Stimulated activated CD4-positive, alpha-beta T cell treated with anti-CD3 and anti-CD28 coated beads, Interleukin-12 subunit alpha, Interleukin-12 subunit beta, amount 100 ng/mL, for 4 hours (primary cell): Measurements from ENCODE around the gene EPHA7.

Source experiments
- DNase-seq: peaks from one replicate; pipeline ENCODE4 v3.0.0-alpha.2; 2020

Gene EPHA7

DNA sequence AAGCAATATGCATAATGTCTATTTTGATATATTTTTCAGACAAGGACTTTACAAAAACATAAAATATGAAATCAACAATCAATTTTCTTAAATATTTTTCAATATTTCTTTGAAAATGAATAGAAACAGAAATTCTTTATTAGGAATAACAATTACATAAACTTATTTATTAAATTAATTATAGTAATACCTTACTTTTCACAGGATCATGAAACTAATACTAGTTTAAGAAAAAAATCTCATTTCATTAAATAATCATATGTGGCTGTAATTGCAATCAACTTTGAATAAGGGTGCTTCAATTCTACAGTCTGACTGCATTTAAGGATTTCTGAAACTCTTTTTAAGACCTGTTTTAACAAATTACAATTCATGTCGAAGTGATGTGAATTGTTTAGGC is 26.6 kb downstream of the EPHA7 start:
- DNase-seq = no peak

DNA sequence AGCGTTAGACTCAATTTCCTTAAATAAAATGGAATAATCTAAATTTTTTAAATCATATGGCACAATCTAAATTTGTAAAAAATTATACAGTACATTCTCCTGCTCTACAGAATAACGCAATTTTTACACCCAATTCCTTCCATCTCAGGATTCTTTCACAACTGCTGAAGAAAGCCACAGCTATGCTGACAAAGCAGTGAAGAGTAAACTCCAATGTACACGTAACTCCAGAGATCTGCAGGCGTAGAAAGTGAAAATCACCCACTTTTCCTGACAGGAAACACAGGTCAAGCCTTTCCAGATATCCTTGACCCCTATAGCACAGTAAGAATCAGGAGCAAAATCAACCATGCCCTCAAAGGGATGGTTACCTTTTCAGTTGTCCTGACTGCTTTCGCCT is 27.4 kb downstream of the EPHA7 start:
- no peak for DNase-seq

DNA sequence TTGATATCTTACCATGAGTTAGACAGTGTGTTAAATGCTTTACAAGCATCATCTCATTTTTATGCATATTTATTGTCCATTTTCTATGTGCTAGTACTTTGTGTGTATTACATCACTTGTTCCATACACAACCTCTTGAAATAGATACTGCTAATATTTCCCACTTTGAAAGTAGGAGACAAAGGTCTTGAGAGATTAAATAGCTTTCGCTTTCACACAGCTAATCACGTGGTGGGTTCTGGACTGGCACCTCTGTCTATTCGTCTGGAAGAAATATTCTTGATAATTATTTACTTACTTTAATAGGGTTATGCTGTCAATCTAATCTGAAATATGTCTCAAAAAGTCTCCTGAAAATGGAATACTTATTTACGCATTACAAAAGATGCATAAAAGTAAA is 30.2 kb downstream of the EPHA7 start:
- no peak for DNase-seq

DNA sequence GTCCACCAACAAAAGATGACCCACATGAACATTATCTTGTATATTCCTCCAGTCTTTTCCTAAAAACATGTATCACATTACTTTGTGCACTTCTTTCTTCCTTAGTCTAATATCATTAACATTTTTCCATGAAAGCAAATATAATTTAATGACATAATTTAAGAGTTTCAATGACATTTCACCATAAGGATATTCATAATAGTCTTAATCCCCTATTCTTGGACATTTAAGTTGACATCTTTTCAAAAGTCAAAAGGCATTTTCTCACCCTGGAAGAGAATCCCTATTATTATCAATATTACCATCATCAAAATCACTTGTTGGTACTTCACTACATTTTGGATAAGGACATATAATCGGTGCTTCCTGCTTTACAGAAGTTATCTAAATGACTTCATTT is 31.3 kb downstream of the EPHA7 start:
- no peak for DNase-seq

DNA sequence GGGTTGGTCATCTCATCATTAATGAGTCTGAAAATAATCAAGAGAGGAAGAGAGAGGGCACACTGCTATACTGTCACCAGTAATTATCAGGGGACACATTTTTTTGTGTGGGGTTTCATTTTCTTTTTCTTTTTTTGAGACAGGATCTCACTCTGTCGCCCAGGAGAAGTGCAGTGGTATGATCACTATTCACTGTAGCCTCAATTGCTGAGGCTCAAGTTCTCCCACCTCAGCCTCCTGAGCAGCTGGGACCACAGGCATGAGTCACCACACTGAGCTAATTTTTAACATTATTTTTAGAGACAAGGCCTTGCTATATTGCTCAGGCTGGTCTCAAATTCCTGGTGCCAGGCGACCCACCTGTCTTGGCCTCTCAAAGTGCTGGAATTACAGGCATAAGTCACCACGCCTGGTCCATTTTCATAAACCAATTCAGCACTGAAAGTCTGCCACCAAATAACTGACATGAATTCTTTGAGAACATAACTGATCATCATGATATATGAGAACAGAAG is 43.3 kb downstream of the EPHA7 start:
- no peak for DNase-seq

DNA sequence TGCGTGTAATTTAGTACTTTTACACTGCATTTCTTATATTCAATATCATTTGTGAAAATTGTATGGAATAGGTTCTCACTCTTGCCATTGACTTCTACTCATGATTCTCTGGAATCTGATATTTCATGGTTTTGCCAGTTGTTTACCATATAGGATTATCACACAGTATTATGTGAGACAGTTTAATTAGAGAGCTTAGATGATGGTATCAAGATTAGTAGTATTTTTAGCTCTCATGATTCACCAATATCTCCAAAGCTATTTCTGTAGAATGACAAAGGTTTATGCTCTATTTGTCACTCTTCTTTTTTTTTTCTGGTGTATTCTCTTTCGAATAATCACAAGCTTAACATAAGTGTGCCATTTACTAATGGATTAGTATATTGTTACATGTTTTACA is 45.9 kb downstream of the EPHA7 start:
- DNase-seq = no peak

DNA sequence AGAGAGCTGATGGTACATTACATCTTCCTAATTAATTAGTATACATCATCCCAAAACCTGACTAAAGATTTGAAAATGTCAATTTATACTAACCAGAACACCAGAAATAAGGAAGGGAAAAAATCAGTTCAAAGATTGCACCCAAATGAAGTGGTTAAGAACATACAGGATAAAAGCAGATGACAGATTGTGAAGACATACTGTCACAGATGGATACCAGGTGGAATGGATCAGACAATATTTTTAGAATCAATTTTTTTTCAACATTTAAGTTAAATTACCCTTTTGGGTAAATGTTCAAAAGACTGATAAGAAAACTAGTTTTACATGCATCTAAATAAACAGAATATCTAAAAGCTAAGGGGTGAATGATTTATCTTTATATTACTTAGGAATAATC is 47.6 kb downstream of the EPHA7 start:
- no peak for DNase-seq

DNA sequence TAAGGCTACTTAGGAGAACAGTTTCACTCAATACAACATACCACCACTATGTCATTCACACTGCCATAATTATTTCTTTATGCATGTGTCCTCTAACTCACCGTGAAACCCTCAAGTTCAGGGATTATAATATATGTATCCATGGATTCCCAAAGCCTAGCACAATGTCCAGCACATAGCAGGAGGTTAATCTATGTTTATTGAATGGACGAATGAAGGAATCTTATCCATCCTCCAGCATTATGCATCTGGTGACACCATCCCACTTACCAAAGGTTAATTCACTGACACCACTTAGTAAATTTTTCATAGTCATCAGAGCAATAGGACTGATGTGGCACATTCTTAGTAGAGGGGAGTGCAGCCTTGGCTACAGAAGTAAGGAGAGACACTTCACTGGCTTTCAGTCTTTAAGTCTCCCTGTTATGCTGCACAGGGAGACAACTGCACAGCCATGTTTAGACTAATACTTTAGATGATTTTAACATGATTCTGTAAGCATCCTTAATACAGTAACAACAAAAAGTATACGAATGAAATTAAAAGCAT is 49.7 kb downstream of the EPHA7 start:
- no peak for DNase-seq

DNA sequence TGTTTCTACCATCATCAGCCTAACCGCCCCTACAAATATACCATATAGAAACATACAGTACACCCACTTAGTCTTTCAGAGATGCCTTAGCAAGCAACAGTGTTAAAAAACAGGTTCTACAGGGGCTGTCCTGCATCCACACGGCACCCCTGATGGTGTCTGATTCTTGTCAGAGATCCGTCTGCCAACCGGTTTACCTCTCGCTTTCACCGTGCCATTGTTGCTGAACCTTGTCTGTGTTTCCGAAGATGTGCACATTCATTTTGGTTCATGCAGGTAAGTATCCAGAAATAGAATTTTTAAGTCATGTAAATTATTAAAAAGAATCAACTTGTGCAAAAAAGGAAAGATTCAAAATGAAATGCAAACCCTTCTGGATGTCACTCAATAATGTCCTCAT is 52.9 kb downstream of the EPHA7 start:
- no peak for DNase-seq

DNA sequence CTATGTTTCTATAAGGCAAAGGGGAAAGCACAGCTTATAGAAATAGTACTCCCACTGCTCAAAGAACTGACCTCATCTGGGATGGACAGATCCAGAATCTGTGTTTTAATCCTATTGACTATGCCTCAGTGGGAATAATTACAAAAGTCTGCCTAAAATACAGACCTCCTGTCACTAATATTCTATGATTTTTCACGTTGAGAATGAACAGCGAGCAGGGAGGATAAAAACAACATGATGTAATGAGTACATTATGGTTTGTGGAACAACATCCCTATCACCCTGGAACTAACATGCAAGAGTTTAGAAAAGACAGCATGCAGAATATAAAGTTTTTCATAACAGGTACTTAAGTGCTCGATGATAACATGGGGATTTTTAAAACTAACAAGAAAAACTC is 53.9 kb downstream of the EPHA7 start:
- no peak for DNase-seq

DNA sequence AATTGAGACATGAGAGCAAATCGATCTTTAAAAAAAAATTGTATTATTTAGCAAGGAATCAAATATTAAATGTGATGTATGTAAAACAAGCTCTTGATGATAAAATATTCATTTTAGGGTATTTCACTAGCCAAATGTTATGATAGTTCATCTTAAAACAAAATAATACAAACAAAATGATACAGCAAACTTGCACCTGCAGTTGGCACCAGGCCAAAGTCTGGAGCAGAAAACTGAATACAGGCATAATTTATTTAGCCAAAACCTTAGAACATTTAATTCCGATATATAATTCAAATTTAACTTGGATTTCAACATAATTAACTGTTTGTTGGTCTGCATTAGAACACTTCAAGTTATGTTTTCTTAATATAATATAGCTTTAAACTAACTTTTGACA is 60.9 kb downstream of the EPHA7 start:
- DNase-seq = no peak

DNA sequence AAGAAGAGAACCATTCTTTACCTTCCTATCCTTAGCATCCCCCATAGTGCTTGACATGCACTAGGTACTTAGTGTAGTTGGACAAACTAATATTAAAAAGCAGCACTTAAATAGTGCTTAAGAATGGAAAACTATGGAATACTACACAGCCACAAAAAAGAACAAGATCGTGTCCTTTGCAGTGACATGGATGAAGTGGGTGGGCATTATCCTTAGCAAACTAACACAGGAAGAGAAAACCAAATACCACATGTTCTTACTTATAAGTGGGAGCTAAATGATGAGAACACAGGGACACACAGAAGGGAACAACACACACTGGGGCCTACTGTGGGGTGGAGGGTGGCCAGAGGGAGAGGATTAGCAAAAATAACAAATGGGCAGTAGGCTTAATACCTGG is 66.8 kb downstream of the EPHA7 start:
- DNase-seq = no peak

DNA sequence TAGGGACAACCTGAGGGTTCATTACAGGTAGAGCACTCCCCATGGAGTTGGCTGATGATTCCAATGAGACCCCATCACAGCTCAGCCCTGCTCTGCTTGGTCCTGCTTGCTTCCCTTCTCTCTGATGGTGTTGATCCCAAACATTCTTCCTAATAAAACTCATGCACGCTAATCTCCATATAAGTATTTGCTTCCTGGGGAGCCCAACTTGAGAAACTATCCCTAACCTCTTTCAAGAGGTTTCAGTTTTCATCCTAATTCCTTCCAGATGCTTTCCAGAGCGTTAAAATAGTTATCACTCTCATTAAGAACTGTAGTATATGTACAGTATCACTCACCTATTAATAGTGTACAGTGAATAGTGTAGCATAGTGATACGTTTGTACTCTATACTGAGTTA is 68.1 kb downstream of the EPHA7 start:
- no peak for DNase-seq

DNA sequence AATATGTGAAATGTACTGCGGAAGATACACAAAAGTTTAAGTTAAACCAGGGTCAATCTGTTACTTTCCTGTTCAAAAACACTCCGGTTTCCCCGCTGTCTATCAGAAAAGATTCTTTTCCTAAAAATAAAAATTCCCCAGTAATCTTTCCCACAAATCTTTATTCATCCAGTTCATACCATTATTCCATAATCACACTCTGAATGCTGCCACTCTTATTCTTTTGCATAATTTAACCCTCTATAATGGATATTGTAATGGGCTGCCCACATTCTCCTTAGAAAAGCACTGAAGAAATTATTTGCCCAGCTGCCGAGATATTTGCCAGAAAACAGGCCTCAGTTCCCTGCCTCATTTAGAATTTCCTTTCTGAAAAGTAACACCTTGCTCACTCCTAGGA is 68.6 kb downstream of the EPHA7 start:
- no peak for DNase-seq

DNA sequence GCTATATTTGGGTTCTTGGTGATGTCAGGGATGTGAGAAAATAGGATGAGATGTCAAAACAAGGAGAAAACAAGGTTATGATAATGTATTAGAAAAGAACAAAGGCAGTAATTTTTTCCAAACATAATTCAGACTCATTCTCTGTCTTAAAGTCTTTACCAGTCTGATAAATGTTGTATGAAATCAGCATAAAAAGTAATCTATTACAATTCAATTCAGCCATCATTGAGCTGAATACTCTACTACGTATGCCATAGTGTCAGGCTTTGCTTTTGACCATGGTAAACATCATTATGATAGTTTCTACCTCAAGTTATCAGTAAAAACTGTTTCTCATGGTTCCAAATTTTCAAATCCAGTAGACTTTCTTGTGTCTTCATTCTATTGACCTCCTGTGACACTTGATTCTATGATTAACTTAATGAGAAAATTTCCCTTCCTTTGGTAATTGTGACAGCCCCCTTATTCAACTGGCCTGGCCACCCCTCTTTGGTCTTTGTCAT is 75.0 kb downstream of the EPHA7 start:
- no peak for DNase-seq

DNA sequence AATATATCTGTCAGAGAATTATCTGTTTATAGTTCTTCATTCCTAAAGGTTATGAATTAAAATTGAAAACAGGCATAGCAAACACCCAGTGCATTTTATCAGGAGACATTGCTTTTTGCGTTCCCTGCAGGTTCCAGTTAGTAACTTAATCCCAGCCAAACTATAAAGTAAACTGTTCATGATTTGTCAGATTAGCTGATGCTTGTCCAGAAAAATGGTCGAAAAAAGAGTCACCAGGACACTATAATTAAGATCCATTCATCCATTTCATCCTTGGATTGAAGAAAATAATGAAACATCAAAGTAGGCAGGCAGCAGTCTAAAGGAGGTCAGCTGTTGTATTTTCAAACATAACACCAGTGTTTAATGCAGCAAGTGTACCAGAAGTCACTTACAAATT is 75.9 kb downstream of the EPHA7 start:
- DNase-seq = no peak

DNA sequence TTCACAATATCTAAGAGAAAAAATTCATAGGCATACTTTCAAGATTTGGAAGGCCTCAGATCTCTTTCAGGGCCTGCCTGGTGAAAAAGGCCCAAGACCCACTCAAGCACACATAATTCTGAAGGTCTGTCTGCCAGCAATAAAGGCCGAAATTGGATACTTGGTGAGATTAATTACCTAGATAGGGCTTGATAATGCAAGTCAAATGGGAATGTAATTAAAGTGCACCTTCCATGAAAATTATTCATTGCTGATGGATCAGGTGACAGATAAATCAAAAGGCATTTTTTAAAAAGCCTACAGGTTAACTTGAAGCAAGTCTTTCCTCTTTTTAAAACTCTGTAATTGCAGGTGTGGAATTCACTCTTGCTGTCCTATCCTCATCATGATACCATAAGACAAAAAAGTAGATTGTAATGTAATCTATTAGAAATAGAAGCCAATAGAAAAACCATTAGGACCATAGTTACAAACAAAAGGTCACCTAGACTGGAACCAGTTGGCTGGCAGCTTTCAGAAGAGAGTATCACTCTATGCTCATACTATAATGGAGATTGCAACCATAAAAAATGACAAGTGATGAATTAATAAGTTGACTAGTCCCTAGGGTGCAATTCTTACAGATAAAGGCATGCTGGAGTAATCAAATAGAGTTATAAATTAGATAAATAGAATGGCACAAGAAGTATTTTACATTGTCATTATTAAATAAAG is 77.3 kb downstream of the EPHA7 start:
- no peak for DNase-seq

DNA sequence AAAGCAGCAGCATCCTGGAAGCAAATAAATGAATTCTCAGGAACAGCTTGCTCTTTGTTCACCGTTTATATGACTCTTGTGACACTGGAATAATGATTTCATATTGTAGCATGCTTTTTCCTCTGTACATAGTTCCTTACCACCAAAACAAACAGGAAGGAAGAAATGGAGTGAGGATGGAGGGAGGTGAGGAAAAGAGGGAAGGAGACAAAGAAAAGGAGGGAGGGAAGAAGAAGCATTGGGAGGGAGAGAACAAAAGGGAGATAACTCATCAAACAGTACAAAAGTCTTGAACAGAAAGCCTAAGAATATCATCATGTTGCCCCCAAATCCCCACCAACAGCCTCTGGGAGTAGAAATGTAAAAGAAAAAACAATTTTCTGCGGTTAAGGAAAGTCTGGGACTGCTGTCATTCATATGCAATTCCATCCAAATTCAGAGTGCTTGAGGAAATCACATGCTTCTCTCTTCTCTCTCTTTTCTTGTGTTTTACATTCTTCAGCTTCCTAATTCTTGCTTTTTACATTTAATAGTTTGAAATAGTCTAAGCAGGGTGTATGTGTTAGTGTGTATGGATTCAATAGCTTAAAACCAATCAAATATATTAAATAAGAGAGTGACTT is 81.5 kb downstream of the EPHA7 start:
- DNase-seq = no peak

DNA sequence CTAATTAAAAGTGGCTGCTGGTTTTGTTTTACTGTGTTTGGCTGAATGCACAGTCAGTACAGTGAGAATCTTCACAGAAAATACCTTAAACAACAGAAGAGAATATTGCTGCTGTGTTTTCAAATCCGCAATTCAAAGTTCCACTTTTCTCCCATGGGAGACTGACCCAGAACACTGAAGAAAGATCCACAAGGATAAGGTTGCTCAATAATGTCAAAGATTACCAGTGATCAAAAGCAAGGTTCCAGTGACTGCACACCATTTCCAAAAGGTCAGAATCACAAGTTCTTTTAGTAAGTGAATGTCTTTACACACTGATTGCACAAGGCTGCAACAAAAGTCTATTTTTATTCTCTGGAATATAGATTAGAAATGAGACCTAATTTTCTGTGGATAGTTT is 82.3 kb downstream of the EPHA7 start:
- no peak for DNase-seq

DNA sequence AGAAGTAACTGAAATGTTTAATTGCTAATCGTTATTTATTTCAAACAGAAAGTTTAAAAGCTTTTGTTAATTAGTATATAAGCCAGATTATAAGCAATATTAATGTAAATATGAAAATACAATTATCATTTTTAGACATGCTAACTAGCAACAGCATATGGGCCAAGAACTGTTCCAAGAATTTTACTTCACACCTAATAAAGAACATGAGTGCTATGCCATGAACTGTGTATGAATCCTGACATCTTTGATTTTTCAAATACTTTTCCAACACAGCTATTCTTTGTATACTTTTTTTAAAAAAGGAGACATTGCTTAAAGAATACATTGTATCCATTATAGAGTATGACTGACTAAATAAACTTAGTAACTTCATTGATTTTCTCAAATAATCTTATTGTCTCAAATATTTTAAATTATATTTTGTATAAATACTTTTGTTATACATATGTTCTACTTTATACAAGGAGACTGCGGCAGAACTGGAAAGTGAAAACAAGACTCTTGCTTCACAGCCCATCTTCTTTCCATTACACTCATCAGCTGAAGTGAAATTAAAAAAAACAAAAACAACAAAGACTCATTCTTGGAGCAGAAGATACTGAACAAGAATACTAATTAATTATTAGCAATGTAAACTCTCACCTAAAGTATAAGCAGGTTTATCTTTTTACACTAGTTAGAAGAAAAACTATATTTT is 89.9 kb downstream of the EPHA7 start:
- DNase-seq = no peak

DNA sequence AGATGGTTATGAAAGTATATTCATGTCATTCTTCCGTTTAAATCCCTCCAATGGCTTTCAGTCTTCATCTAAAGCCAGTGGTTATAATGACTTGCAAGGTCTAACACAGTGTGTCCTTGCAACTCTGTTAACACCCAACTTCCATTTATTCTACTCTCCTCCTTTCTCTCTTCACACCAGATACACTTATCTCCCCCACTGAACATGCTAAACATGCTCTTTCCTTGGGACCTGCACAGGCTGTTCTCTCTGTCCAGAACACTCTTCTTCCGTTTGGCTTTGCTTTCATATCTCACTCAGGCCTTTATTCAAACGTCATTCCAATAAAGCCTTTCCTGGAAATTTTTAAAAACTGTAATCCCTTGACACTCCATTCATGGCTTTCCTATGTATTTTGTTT is 91.5 kb downstream of the EPHA7 start:
- no peak for DNase-seq

DNA sequence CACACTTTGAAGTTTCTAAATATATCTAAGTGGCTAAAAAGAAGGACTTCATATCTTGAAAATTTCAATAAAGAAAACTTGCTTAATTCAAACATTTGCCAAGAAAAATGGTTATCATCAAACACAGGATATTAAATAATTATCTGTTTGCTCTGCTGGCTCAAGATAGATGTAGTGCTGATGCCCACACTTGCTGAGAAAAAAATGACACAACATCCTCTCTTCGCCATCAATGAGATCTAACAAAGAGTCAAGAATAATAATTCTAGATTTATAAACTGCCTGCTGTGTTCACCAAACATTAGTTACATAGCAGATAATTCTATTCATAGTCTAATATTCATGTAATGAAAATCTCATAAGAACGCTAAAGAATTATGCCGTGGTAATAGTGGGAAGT is 93.6 kb downstream of the EPHA7 start:
- no peak for DNase-seq

DNA sequence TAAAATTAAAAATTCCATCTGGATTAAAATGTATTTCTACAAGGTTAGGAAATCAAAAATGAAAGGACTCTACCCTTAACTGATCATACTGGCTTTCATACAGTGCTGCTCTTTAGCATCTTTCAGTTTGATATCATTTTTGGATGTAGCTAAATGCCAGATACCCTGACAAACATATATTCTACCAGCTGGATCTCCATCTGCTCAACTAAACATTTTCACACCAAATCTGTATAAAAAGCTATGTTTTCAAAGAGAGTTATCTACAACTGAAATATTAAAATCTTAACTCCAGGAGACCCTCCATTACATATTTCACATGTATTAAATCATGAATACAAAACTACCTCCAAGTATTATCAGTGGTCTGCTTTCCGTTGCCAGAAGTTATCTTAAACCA is 95.7 kb downstream of the EPHA7 start:
- no peak for DNase-seq

DNA sequence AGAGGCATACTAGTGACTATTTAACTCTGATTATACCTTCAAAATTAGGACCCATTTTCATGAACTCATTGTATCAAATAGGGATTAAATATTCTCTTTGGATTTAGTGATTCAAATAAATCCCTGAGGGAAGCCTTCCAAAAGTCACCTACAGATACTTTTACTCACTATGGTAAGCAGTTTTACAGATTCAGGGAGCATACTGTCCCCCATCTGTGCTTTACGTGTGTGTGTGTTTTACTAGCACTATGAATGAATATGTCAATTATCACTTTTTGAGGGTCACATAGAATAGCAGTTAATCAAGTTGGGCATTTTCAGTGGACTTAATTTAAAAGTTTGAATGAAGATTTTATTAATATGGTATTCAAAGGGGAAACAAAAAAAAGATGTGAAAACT is 96.7 kb downstream of the EPHA7 start:
- no peak for DNase-seq
